ENCODE data around the gene UTP14A.

UTP14A gene

GRCh38 chrX:129953334-129953648 is 47.3 kb downstream of the UTP14A start:
- FAIRE-seq = no peak
- no peak for DNase-seq (ENCODE audit: low spot score)

- no peak for FAIRE-seq
Measured at GRCh38 chrX:129953881-129954280, 47.9 kb downstream of the UTP14A start.

GRCh38 chrX:129954804-129955203 is 48.8 kb downstream of the UTP14A start:
- no peak for DNase-seq (ENCODE audit: low spot score)
- no peak for FAIRE-seq

More at GRCh38 chrX:129953881-129954280, 47.9 kb downstream of the UTP14A start:
- DNase-seq (ENCODE audit: low spot score) = no peak

GRCh38 chrX:129955682-129956081 is 49.7 kb downstream of the UTP14A start:
- FAIRE-seq = no peak
- DNase-seq (ENCODE audit: low spot score) = no peak

- DNase-seq (ENCODE audit: low spot score) (no peak), FAIRE-seq (no peak)
Measured at GRCh38 chrX:129956145-129956544, 50.2 kb downstream of the UTP14A start.

- FAIRE-seq (no peak), DNase-seq (ENCODE audit: low spot score) (no peak)
Measured at GRCh38 chrX:129956765-129957164, 50.8 kb downstream of the UTP14A start.

- FAIRE-seq (no peak), DNase-seq (ENCODE audit: low spot score) (peak; percentile 61)
Measured at GRCh38 chrX:129957241-129958082, 51.5 kb downstream of the UTP14A start.

- DNase-seq (ENCODE audit: low spot score) = no peak
- no peak for FAIRE-seq
Measured at GRCh38 chrX:129958083-129958465, 52.1 kb downstream of the UTP14A start.

- DNase-seq (ENCODE audit: low spot score) (no peak), FAIRE-seq (no peak)
Measured at GRCh38 chrX:129958814-129959492, 53.0 kb downstream of the UTP14A start.

- FAIRE-seq (no peak), DNase-seq (ENCODE audit: low spot score) (no peak)
Measured at GRCh38 chrX:129959493-129959832, 53.5 kb downstream of the UTP14A start.

GRCh38 chrX:129961180-129962083 is 55.5 kb downstream of the UTP14A start:
- DNase-seq (ENCODE audit: low spot score) (peak; percentile 59), FAIRE-seq (no peak)

GRCh38 chrX:129963729-129964128 is 57.8 kb downstream of the UTP14A start:
- FAIRE-seq (no peak), DNase-seq (ENCODE audit: low spot score) (no peak)

GRCh38 chrX:129965166-129965565 is 59.2 kb downstream of the UTP14A start:
- DNase-seq (ENCODE audit: low spot score) = no peak
- no peak for FAIRE-seq

- FAIRE-seq (no peak), DNase-seq (ENCODE audit: low spot score) (no peak)
Measured at GRCh38 chrX:129968968-129969367, 63.0 kb downstream of the UTP14A start.

GRCh38 chrX:129976441-129976840 is 70.5 kb downstream of the UTP14A start:
- FAIRE-seq (no peak), DNase-seq (ENCODE audit: low spot score) (no peak)

Data from urothelium cell line (cell line).